Rectal smooth muscle tissue (tissue), 1 donor: ENCODE measurements around the gene ADISSP.
A peak's percentile ranks its signal among the peaks of the same experiment; 100 is the strongest.

ENCODE experiments used
- H3K27ac ChIP-seq: one replicate; pipeline ENCODE4 v1.7.0; 2013; ENCODE audit warnings: low read depth, low read length, inconsistent platforms
- H3K27me3 ChIP-seq: one replicate; pipeline ENCODE4 v1.7.0; 2013; ENCODE audit warnings: low read length; ENCODE audit not compliant: control insufficient read depth, insufficient read depth
- H3K36me3 ChIP-seq: one replicate; pipeline ENCODE4 v1.7.0; 2013; ENCODE audit warnings: low read length; ENCODE audit not compliant: control insufficient read depth, insufficient read depth
- H3K4me1 ChIP-seq: one replicate; pipeline ENCODE4 v1.7.0; 2013; ENCODE audit warnings: low read length; ENCODE audit not compliant: control insufficient read depth, insufficient read depth
- H3K4me3 ChIP-seq: one replicate; pipeline ENCODE4 v1.7.0; 2013; ENCODE audit warnings: low read length
- H3K9ac ChIP-seq: one replicate; pipeline ENCODE4 v1.7.0; 2013; ENCODE audit warnings: low read length

Gene ADISSP

DNA sequence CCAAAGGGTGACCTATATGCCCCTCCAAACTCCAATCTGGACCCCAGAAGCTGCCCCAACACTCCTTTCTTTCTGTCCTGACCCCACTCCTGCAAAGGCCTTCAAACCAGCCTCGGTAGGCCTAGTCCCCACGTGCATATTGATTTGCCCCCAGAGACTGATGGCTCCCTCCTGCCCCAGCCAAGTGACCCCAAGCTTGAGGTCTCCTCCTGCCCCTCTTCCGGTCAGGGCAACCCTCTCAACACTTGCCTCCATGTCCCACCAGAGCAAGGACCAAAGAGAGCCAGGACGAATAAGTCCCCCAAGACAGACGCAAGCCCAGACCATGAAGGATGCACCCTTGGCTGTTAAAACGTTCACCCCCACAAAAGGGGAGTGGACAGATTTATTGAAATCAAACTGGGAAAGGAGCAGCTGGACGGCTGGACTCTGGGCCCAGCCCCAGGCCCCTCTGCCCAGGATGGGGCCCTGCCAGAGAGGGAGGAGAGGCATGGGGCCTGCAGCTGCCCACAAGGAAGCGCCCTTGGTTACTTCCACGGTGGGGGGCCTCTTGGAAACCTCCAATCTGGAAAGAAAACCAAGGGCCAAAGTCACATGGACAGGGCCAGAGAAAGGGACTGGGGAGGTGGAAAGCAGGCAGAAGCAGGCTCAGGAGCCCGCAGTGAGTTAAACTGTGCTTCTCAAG, 16.1 kb upstream of the ADISSP start:
- Histone ChIP-seq H3K36me3 (no peaks in the 10 kb centered on the region), H3K27me3 (no peaks in the 10 kb centered on the region), H3K4me3 (peak overlapping the region; percentile 15), H3K9ac (no peak overlapping the region), H3K27ac (no peak overlapping the region), H3K4me1 (peaks cover 24% of the 10 kb centered on the region)

DNA sequence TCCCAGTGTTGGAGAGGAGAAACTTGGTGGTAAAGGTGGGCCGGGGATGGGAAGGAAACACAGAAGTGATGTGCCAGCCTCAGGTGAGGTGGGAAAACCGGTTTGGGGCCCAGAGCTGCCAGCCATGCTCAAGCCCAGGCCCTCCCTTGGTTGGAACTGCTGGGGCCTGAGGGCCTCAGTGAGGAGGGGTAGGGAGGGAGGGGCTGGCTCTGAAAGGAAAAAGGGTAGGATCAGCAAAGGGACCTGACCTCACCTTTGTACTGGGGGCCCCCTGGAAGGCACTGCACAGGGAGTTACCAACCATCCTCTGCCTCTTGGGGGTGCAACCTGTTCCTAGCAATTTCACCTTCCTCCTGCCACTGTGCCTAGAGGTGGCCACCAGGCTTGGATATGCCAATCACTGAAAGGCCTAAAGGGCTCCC, 15.5 kb upstream of the ADISSP start:
- Histone ChIP-seq H3K27me3 (no peaks in the 10 kb centered on the region), H3K4me3 (no peak overlapping the region), H3K9ac (no peak overlapping the region), H3K4me1 (peaks cover 26% of the 10 kb centered on the region), H3K27ac (no peak overlapping the region), H3K36me3 (no peaks in the 10 kb centered on the region)

DNA sequence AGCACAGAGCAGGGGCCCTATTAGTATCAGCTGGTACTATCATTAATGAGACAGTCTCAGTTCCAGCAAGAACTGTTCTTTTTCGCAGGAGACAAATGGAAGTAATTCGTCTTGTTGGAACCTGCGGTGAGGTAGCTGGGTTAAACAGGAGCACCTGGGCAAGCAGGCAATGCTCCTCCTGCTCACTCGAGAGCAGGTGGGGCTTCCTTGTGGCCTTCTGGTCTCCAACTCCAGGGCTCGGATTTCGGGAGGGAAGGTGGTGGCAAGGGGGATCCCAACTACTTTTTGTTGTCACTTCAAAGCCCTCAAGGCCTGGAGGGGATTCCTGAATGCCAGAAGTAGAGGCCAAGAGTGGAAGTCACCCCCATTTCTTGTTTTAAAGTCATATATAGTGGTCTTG, 15.0 kb upstream of the ADISSP start:
- no peak overlapping the region for H3K9ac ChIP-seq
- no peaks in the 10 kb centered on the region for H3K27me3 ChIP-seq
- H3K4me1 ChIP-seq = peaks cover 26% of the 10 kb centered on the region
- H3K4me3 ChIP-seq = no peak overlapping the region
- H3K36me3 ChIP-seq = no peaks in the 10 kb centered on the region
- H3K27ac ChIP-seq = no peak overlapping the region

DNA sequence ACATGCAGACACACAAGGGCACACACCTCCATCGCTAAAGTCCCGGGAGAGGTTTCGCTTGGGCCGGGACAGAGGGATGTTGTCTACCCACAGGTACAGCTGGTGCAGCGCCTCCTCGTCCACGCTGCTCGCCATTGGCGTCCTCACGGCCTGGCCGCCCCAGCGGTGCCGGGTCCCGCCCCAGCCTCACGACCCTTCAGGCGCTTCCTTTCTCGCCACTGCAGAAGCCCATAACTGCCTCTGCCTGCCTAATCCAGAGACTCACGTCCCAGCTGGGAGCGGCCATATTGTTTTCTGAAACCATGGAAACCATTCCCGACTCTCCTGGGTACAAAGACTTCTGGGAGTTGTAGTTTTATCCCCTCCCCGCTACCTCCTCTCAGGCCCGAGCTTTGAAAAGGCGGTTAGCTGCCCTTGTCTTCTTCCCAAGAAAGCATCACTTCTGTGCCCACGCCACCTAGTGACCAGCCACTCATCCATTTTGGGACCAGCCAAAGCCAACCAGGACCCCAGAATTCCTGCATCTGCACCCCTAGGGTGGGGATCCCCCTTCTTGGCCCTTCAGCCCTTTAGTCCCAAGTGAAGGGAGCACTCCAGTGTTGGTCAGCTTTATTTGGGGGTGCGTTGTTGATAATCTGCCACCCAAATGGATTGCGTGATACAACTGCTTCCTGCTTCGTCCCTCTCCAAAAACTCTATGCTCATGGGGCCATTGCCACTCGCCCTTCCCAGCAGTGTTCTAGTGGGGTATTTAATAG, 13.8 kb upstream of the ADISSP start, which contains the start of gene SPEF1:
TSS of gene SPEF1 (minus strand) at position 296 of the 758 bp plus-strand sequence. CDS start at position 135, 161 bp downstream.
- Histone ChIP-seq H3K4me3 (peak within 1 kb of the TSS; percentile 65), H3K4me1 (peaks cover 22% of the 10 kb centered on the region), H3K36me3 (no peaks in the 10 kb centered on the region), H3K27ac (no peak within 1 kb of the TSS), H3K9ac (no peak within 1 kb of the TSS), H3K27me3 (no peaks in the 10 kb centered on the region)

GRCh38 chr20:3778976-3779375, 11.4 kb upstream of the ADISSP start:
- Histone ChIP-seq H3K4me1 (peaks cover 6% of the 10 kb centered on the region), H3K4me3 (no peak overlapping the region), H3K9ac (no peak overlapping the region), H3K36me3 (no peaks in the 10 kb centered on the region), H3K27me3 (no peaks in the 10 kb centered on the region), H3K27ac (no peak overlapping the region)

- Histone ChIP-seq H3K27me3 (no peaks in the 10 kb centered on the region), H3K9ac (peak overlapping the region; percentile 11), H3K36me3 (no peaks in the 10 kb centered on the region), H3K27ac (no peak overlapping the region), H3K4me3 (peak overlapping the region; percentile 69), H3K4me1 (peaks cover 6% of the 10 kb centered on the region)
Measured at GRCh38 chr20:3777716-3778629, 10.4 kb upstream of the ADISSP start.

- Histone ChIP-seq H3K27ac (no peak overlapping the region), H3K9ac (no peak overlapping the region), H3K4me1 (peaks cover 6% of the 10 kb centered on the region), H3K36me3 (no peaks in the 10 kb centered on the region), H3K27me3 (no peaks in the 10 kb centered on the region), H3K4me3 (peak overlapping the region; percentile 69)
Measured at GRCh38 chr20:3777381-3777715, 9.8 kb upstream of the ADISSP start.

- H3K36me3 ChIP-seq = no peaks in the 10 kb centered on the region
- no peaks in the 10 kb centered on the region for H3K27me3 ChIP-seq
- H3K4me3 ChIP-seq = no peak overlapping the region
- peaks cover 2% of the 10 kb centered on the region for H3K4me1 ChIP-seq
- no peak overlapping the region for H3K27ac ChIP-seq
- H3K9ac ChIP-seq = no peak overlapping the region
Measured at GRCh38 chr20:3775457-3776108, 8.0 kb upstream of the ADISSP start.

DNA sequence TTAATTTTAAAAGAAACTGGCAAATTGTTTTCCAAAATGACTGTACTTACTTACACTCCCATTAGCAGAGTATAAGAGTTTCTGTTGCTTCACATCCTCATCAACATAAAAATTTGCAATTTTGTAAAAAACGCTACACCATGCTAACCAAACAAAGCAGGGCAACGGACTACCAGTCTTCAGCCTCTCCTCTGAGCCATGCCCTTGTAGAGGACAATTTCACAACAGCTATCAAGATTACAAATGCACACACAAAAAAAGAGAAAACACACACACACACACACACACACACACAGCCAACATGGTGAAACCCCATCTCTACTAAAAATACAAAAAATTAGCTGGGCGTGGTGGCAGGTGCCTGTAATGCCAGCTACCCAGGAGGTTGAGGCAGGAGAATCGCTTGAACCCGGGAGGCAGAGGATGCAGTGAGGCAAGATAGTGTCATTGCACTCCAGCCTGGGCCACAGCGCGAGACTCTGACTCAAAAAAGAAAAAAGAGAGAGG, 4.1 kb upstream of the ADISSP start:
- Histone ChIP-seq H3K27me3 (no peaks in the 10 kb centered on the region), H3K4me3 (no peak overlapping the region), H3K27ac (no peak overlapping the region)

DNA sequence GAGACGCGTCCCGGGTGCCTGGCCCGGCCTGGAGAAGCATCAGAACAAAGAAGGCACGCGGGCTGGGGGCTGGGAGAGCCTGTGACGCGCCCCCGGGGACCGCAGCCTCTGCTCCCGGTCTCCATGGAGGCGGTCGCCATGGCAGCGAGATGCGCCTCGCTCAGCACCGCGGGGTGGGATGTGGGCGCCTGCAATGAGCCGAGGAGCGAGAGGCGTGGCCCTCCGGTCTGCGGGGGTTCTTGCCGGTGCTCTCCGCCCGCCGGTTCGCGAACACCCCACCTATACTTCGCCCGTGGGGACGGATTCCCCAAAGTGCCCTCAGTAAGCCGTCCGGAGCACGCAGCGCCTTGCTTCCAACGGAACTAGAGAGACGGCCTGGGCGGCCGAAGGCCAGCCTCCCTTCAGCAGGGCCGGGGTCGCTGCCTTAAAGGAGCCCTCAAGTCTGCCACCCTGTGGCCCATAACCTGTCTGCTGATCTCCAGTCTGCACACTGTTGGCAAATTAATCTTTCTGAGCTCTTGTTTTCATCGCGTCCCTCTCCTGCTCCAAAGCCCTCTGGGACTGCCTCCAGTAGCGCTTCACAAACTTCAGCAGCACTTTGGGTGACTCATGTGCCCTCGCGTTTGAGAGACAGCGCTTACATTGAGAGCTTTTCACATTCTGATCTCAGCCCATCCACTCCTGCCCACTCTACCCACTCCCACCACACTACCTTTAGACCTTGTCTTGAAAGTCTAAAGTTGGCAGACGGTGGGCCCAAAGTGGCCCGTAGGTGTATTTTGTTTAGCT, 983 bp upstream of the ADISSP start:
- Histone ChIP-seq H3K4me1 (peaks cover 6% of the 10 kb centered on the region), H3K9ac (peak overlapping the region; percentile 85), H3K27ac (peak overlapping the region; percentile 96), H3K4me3 (peak overlapping the region; percentile 82), H3K27me3 (no peaks in the 10 kb centered on the region), H3K36me3 (no peaks in the 10 kb centered on the region)

More for the DNA sequence above, 4.1 kb upstream of the ADISSP start:
- peaks cover 5% of the 10 kb centered on the region for H3K4me1 ChIP-seq
- H3K9ac ChIP-seq = no peak overlapping the region
- no peaks in the 10 kb centered on the region for H3K36me3 ChIP-seq

- H3K27ac ChIP-seq = peak overlapping the region; percentile 38
- H3K27me3 ChIP-seq = no peaks in the 10 kb centered on the region
- H3K36me3 ChIP-seq = no peaks in the 10 kb centered on the region
- peak overlapping the region; percentile 66 for H3K4me3 ChIP-seq
- H3K4me1 ChIP-seq = peaks cover 9% of the 10 kb centered on the region
- peak overlapping the region; percentile 13 for H3K9ac ChIP-seq
Measured at GRCh38 chr20:3767110-3767426, 485 bp downstream of the ADISSP start.
